ENCODE results near the gene HCRTR1.

HCRTR1 gene

GRCh38 chr1:31598980-31599379 is 18.5 kb upstream of the HCRTR1 start:
- no peak for DNase-seq (ENCODE audit: low read depth in 2 of 2)

GRCh38 chr1:31600641-31601040 is 16.8 kb upstream of the HCRTR1 start:
- no peak for DNase-seq (ENCODE audit: low read depth in 2 of 2)

- DNase-seq (ENCODE audit: low read depth in 2 of 2), result no peak
Observed at GRCh38 chr1:31602081-31602480, 15.4 kb upstream of the HCRTR1 start.

- no peak for DNase-seq (ENCODE audit: low read depth in 2 of 2)
Observed at GRCh38 chr1:31605908-31606427, 11.5 kb upstream of the HCRTR1 start.

- no peak for DNase-seq (ENCODE audit: low read depth in 2 of 2)
Observed at GRCh38 chr1:31607360-31607759, 10.1 kb upstream of the HCRTR1 start.

GRCh38 chr1:31609514-31610118 is 7.9 kb upstream of the HCRTR1 start:
- no peak for DNase-seq (ENCODE audit: low read depth in 2 of 2)

- no peak for DNase-seq (ENCODE audit: low read depth in 2 of 2)
Observed at GRCh38 chr1:31614414-31615005, 3.0 kb upstream of the HCRTR1 start.

GRCh38 chr1:31615414-31615813 is 2.1 kb upstream of the HCRTR1 start:
- no peak for DNase-seq (ENCODE audit: low read depth in 2 of 2)

- no peak for DNase-seq (ENCODE audit: low read depth in 2 of 2)
Observed at GRCh38 chr1:31615939-31616338, 1.6 kb upstream of the HCRTR1 start.

- peak in 1 of 2 donors; percentile 10 for DNase-seq (ENCODE audit: low read depth in 2 of 2)
Observed at GRCh38 chr1:31617916-31618746, 642 bp downstream of the HCRTR1 start.

GRCh38 chr1:31618916-31619846 is 1.7 kb downstream of the HCRTR1 start:
- no peak for DNase-seq (ENCODE audit: low read depth in 2 of 2)

- DNase-seq (ENCODE audit: low read depth in 2 of 2), result no peak
Observed at GRCh38 chr1:31620631-31621497, 3.4 kb downstream of the HCRTR1 start.

GRCh38 chr1:31621498-31621820 is 4.0 kb downstream of the HCRTR1 start:
- no peak for DNase-seq (ENCODE audit: low read depth in 2 of 2)

- no peak for DNase-seq (ENCODE audit: low read depth in 2 of 2)
Observed at GRCh38 chr1:31621847-31622730, 4.6 kb downstream of the HCRTR1 start.

GRCh38 chr1:31623365-31623764 is 5.9 kb downstream of the HCRTR1 start:
- no peak for DNase-seq (ENCODE audit: low read depth in 2 of 2)

- no peak for DNase-seq (ENCODE audit: low read depth in 2 of 2)
Observed at GRCh38 chr1:31624309-31624708, 6.8 kb downstream of the HCRTR1 start.

- no peak for DNase-seq (ENCODE audit: low read depth in 2 of 2)
Observed at GRCh38 chr1:31624731-31625514, 7.4 kb downstream of the HCRTR1 start.

- no peak for DNase-seq (ENCODE audit: low read depth in 2 of 2)
Observed at GRCh38 chr1:31625561-31626222, 8.2 kb downstream of the HCRTR1 start.
